ENCODE measurements around the gene SNX12.

DNA sequence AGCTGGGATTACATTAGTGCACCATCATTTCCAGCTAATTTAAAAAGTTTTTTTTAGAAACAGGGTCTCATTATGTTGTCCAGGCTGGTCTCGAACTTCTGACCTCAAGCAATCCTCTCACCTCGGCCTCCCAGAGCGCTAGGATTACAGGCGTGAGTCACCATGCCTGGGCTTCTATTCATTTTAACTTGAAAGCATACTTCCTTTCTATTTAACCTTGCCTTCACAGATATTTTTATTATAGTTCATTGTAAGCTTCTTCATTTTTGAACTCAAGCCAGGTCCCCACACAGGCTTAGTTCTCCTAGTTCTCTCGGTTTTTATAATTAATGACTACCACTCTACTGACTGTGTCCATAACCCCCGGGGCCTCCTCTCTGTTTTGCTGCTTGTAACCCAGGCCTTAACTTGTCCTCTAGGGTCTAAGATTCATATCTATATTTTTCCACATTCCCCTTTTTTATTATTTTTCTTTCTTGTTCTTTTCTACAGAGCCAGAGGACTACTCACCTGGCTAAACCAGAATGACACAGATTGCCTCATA is 50.7 kb downstream of the SNX12 start:
- TF ChIP-seq, protein P1, sequence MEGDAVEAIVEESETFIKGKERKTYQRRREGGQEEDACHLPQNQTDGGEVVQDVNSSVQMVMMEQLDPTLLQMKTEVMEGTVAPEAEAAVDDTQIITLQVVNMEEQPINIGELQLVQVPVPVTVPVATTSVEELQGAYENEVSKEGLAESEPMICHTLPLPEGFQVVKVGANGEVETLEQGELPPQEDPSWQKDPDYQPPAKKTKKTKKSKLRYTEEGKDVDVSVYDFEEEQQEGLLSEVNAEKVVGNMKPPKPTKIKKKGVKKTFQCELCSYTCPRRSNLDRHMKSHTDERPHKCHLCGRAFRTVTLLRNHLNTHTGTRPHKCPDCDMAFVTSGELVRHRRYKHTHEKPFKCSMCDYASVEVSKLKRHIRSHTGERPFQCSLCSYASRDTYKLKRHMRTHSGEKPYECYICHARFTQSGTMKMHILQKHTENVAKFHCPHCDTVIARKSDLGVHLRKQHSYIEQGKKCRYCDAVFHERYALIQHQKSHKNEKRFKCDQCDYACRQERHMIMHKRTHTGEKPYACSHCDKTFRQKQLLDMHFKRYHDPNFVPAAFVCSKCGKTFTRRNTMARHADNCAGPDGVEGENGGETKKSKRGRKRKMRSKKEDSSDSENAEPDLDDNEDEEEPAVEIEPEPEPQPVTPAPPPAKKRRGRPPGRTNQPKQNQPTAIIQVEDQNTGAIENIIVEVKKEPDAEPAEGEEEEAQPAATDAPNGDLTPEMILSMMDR (IDR thresholded peaks at IDR 0.05), result no peak
- TF ChIP-seq ZNF302 (CRISPR knock-in tag; IDR thresholded peaks at IDR 0.05) (no peak), EP300 (IDR thresholded peaks at IDR 0.05) (no peak), RFX5 (IDR thresholded peaks at IDR 0.05) (no peak), HOXB13 (CRISPR knock-in tag; IDR thresholded peaks at IDR 0.05; ENCODE audit: low read depth) (no peak), TP53 (CRISPR knock-in tag; IDR thresholded peaks at IDR 0.05) (no peak), POLR2A (IDR thresholded peaks at IDR 0.05; ENCODE audit: low read length) (no peak), NPAS2 (CRISPR knock-in tag; IDR thresholded peaks at IDR 0.05; ENCODE audit: borderline replicate concordance) (no peak), CHD4 (IDR thresholded peaks at IDR 0.05; ENCODE audit: borderline replicate concordance) (no peak), MAZ (IDR thresholded peaks at IDR 0.05; ENCODE audit: borderline replicate concordance, low read depth, low read length) (no peak)
- TF ChIP-seq, protein P2, sequence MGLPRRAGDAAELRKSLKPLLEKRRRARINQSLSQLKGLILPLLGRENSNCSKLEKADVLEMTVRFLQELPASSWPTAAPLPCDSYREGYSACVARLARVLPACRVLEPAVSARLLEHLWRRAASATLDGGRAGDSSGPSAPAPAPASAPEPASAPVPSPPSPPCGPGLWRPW (IDR thresholded peaks at IDR 0.05), result no peak
- TF ChIP-seq, protein P3, sequence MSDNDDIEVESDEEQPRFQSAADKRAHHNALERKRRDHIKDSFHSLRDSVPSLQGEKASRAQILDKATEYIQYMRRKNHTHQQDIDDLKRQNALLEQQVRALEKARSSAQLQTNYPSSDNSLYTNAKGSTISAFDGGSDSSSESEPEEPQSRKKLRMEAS (IDR thresholded peaks at IDR 0.05), result no peak
- TF ChIP-seq, protein P4, sequence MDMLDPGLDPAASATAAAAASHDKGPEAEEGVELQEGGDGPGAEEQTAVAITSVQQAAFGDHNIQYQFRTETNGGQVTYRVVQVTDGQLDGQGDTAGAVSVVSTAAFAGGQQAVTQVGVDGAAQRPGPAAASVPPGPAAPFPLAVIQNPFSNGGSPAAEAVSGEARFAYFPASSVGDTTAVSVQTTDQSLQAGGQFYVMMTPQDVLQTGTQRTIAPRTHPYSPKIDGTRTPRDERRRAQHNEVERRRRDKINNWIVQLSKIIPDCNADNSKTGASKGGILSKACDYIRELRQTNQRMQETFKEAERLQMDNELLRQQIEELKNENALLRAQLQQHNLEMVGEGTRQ (IDR thresholded peaks at IDR 0.05), result no peak
- TF ChIP-seq, protein P5, sequence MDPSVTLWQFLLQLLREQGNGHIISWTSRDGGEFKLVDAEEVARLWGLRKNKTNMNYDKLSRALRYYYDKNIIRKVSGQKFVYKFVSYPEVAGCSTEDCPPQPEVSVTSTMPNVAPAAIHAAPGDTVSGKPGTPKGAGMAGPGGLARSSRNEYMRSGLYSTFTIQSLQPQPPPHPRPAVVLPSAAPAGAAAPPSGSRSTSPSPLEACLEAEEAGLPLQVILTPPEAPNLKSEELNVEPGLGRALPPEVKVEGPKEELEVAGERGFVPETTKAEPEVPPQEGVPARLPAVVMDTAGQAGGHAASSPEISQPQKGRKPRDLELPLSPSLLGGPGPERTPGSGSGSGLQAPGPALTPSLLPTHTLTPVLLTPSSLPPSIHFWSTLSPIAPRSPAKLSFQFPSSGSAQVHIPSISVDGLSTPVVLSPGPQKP (IDR thresholded peaks at IDR 0.05; ENCODE audit: low read depth, low read length), result no peak

Data from A549 (cell line).